Activated naive CD4-positive, alpha-beta T cell treated with Interleukin-2 at 50 U/mL for 16 hours (primary cell): ENCODE results near the gene PSMD12.
"Not testable (repeated sequence)": the region's sequence is repeated elsewhere in the genome, so short reads cannot be mapped to it uniquely, and the experiment has no call there.

Experiments used
- DNase-seq: peaks from one replicate; pipeline ENCODE4 v3.0.0-alpha.2; 2020

The PSMD12 gene

GRCh38 chr17:67366193-67367157 is at the start of gene PSMD12:
PSMD12 (minus strand) TSS chr17:67366577; CDS start chr17:67366519, 58 bp downstream.
- DNase-seq, result peak; percentile 95

DNA sequence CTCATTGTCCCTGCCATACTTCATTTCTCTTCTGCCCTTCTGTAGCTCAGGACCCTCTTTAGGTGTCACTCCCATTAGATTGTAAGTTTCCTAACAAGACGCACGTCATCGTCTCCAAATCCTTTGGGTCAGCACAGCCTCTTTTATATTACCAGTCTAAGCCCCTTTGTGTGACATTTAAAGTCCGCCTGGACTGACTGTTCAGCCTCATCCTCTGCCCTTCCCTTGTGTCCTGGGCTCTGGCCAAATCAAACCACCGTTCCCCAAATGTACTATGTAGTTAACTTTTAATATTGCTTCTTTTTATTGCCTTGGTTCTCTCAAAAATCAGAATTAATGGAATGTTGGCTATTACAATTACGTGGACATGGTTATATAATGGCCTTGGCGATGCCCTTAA is 48.9 kb upstream of the PSMD12 start:
- no peak for DNase-seq

- no peak for DNase-seq
Observed at GRCh38 chr17:67414559-67414958, 48.2 kb upstream of the PSMD12 start.

- no peak for DNase-seq
Observed at GRCh38 chr17:67414130-67414529, 47.8 kb upstream of the PSMD12 start.

DNA sequence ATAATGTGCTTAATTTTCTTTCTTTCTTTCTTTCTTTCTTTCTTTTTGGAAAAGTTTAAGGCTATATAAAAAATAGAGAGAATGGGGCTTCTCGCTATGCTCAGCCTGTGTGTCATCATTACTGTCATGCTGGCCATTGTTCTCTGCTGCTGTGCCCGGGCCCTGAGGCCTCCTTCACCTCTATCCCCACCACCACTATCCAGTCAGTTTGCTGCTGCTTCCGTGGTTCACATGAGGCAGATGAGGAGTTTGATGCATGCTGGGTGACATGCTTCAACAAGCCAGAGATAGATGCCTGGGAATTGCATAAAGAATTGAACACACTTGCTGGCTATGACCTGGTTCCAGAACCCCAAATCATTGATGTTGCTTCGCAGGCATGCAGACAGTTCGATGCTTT is 47.0 kb upstream of the PSMD12 start:
- no peak for DNase-seq

DNA sequence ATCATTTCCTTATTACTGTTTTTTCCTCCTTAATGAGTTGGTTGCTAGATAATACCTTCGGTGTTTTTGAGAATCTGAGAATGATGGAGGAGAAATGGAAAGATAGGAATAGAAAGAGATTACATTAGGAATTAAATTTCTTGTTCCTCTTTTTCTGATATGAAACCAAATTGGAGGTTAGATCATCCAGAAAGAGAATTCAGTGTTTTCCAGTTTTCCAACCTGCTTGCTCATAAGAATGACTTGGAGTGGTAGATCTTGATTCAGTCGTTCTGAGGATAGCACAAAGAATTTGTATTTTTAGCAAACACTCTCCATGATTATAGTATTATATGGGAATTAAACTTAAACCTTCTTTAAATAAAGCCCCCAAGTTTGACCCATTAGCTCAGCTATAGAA is 46.6 kb upstream of the PSMD12 start:
- no peak for DNase-seq

GRCh38 chr17:67412032-67412431 is 45.7 kb upstream of the PSMD12 start:
- DNase-seq, result no peak

GRCh38 chr17:67411397-67411796 is 45.0 kb upstream of the PSMD12 start:
- DNase-seq, result no peak

- not testable (repeated sequence) for DNase-seq
Observed at GRCh38 chr17:67408455-67408830, 42.1 kb upstream of the PSMD12 start.

GRCh38 chr17:67403483-67403882 is 37.1 kb upstream of the PSMD12 start:
- DNase-seq, result no peak

DNA sequence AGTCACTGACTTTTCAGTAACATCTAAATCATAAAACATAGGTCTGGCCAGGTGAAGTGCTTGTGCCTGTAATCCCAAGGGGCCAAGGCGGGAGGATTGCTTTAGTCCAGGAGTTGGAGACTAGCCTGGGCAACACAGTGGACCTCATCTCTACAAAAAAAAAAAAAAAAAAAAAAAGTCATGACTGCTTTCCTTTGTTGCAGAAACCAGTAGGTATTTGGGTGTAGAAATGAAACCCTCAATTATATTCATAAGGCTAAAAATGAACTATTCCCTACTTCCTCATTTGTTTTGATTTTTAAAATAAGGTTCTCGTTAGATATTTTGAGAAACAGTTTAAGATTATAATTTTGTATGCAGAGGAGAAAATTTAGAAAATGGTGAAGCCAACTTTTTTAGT is 36.7 kb upstream of the PSMD12 start:
- no peak for DNase-seq

DNA sequence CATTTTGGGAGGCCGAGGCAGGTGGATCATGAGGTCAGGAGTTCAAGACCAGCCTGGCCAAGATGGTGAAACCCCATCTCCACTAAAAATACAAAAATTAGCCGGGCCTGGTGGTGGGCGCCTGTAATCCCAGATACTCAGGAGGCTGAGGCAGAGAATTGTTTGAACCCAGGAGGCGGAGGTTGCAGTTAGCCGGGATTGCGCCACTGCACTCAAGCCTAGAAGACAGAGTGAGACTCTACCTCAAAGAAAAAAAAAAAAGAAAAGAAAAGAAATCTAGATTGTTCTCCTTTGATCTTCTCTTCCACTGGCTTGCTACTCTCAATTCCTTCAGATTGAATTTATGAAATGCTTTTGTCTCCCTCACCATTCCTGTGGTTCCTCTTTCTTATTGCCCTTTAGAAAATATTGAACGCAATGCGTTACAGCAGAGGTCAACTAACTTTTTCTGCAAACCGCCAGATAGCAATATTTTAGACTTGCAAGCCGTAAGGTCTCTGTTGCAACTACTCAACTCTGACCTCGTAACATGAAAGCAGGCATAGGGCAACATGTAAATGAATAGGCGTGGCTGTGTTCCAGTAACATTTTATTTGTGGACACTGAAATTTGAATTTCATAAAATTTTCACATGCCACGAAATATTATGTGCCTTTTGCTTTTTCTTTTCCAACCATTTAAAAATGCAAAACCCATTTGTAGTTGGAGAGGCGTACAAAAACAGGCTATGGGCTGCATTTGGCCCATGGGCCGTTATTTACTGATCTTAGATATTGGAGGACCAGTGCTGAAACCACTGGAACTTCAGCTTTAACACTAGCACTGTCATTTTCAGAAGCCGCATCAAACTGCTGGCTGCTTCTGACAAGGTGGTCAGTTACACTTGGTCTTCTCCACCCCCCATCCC is 35.5 kb upstream of the PSMD12 start:
- no peak for DNase-seq

DNA sequence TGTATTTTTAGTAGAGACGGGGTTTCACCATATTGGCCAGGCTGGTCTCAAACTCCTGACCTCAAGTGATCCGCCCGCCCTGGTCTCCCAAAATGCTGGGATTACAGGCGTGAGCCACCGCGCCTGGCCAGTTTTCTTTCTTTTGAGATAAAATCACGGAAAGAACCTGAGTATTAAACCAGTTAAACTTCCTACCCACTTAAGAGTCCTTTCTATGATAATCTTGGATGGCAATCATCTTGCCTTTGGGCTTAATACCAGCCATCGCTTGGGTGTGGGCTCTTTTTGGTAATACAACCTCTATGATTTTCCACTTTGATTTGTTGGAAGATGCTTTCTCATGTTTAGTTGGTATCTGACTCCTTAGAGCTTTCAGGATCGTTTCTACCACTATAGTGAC is 34.7 kb upstream of the PSMD12 start:
- DNase-seq, result no peak

DNA sequence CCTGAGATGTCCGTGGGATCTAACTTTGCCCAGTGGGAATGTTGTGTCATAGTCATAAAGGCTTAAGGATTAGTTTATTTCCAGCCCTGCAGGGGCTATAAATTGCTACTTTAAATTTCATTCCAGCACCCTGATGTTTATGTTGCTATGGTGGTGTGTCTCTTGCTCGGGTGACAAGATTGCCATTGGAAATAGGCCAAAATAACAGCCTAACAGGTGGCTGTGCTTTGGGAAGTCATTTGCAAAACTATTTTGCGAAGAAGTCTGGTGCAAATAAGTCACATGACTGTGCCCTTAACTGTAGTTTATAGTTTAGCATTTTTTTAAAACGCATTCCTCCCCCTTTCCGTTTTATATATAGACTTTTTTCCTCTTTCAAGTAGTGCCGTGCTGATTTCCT is 33.8 kb upstream of the PSMD12 start:
- DNase-seq, result no peak

DNA sequence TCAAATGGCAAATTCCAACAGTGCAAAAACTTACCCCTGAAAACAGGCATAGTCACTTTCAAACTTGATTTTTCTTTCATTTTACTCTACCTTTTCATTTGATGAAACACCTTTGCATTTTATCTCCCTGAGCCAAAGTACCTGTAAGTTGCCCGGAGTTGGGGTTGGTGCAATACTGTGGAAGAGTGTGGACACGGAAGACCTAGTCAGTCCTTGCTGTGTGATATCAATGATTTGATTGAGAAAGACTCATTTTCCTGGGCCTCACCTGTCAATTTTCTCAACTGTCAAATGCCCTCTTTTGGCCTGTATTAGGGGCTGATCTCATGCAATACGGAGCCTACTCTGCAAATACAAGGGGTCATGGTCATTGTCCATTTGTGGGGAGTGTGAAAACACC is 33.3 kb upstream of the PSMD12 start:
- DNase-seq, result no peak

GRCh38 chr17:67393809-67394397 is 27.5 kb upstream of the PSMD12 start:
- no peak for DNase-seq

DNA sequence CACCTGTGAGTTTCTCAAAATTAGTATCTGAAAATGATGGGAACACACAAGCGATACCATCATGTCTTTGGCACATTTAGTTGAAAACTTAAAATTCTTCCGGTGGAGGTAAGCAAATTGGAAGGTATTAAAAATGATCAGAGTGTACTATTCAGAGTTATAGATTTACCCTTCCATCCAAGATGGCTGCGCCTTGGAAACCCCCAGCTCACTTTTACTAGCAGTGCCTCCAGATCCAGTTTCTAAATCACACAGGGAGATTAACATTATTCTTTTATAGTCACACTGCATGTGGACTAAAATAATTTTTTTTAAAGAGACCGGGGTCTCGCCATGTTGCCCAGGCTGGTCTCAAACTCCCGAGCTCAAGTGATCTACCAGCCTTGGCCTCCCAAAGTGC is 25.7 kb upstream of the PSMD12 start:
- peak; percentile 33 for DNase-seq

- peak; percentile 73 for DNase-seq
Observed at GRCh38 chr17:67390646-67391361, 24.4 kb upstream of the PSMD12 start.

GRCh38 chr17:67390006-67390645 is 23.7 kb upstream of the PSMD12 start:
- DNase-seq, result no peak

DNA sequence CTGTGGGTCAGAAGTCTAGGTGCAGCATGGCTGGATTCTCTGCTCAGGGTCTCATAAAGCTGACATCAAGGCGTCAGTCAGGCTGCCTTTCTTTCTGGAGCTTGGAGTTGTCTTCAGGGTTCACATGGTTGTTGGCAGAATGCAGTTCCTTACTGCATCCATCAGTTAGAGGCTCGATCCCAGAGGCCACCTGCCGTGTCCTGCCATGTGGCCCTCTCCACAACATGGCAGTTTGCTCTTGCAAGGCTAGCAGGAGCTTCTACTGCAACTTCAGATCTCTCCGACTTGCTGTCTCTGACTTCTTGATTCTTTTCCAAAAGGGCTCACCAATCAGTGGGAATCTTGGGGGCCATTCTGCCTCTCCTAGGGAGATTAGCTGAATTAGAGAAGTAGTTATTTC is 22.6 kb upstream of the PSMD12 start:
- no peak for DNase-seq

DNA sequence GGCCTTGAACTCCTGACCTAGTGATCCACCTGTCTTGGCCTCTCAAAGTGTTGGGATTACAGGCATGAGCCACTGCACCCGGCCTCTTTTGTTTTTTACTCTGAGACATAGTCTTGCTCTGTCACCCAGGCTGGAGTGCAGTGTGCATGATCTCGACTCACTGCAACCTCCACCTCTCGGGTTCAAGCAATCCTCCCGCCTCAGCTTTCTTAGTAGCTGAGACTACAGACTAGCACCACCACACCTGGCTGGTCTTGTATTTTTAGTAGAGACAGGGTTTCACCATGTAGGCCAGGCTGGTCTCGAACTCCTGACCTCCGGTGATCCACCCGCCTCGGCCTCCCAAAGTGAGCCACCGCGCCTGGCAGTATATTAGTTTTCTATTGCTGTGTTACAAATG is 22.2 kb upstream of the PSMD12 start:
- DNase-seq, result not testable (repeated sequence)

- DNase-seq, result peak; percentile 75
Observed at GRCh38 chr17:67386965-67387551, 20.7 kb upstream of the PSMD12 start.
